Amygdala (tissue), 56 donors: ENCODE measurements around the gene DAO.
A peak's percentile ranks its signal among the peaks of the same experiment; 100 is the strongest.
"Not testable (repeated sequence)": the region's sequence is repeated elsewhere in the genome, so short reads cannot be mapped to it uniquely, and the experiment has no call there.

Source experiments
- DNase-seq, 56 donors: peaks; one replicate each; lab custom pipeline; 2025; lab: John Stamatoyannopoulos, UW

Gene DAO

GRCh38 chr12:108866083-108866482, 13.8 kb upstream of the DAO start:
- not testable (repeated sequence) for DNase-seq

DNA sequence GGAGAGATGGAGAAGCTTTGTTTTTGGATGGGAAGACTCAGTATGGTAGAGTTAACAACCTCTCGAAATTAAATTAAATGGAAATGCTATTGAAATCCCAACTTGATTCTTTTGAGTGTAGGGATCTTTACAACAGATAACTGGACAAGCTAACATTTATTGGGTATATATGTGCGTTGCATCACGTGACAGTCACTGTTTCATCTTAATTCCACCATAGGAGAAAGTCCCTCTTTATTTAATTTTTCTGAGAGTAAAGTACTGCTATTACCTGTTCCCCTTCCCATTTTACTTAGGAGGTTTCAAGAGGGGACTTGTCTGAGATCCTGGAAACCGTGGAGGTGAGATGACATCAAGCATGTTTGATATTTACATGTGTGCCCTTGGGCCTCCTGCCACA, 11.1 kb upstream of the DAO start:
- no peak for DNase-seq

DNA sequence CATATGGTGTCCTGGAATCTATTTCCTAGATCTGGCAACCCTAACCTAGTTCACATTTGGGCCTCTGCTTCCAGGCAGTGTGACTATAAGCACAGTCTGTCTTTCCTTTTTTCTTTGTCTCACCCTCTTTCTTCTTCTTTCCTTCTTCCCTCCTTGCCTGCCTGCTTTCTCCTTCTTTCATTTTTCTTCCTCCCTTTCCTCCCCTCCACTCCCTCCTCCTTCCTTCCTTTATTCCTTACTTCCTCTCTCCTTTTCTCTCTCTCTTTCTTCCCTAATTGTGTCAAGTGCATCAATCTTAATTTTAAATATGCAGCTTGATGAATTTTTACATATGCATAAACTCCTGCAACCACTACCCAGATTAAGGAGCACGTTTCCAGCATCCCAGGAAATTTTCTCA, 4.6 kb upstream of the DAO start:
- no peak for DNase-seq

GRCh38 chr12:108875682-108876361, 4.1 kb upstream of the DAO start:
- no peak for DNase-seq

DNA sequence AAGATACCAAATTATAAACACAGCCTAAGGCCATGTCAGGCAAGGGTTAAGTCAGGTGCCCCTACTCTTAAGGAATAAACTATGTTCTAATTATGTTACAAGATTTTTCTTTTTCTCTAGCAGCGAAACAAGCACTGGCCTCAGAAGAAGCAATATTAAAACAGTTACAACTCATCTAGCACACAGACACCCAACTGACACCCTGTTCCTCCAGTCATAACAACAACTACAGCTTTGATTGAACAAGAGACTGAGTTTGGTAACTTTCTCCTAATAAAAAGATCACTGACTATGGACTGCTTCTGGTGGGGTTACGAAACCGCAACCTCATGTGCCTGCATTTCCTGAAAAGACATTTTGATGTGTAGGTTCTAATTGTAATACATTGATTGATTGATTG, 3.3 kb upstream of the DAO start:
- DNase-seq, result no peak

- no peak for DNase-seq
Observed at GRCh38 chr12:108881953-108882352, 2.1 kb downstream of the DAO start.

DNA sequence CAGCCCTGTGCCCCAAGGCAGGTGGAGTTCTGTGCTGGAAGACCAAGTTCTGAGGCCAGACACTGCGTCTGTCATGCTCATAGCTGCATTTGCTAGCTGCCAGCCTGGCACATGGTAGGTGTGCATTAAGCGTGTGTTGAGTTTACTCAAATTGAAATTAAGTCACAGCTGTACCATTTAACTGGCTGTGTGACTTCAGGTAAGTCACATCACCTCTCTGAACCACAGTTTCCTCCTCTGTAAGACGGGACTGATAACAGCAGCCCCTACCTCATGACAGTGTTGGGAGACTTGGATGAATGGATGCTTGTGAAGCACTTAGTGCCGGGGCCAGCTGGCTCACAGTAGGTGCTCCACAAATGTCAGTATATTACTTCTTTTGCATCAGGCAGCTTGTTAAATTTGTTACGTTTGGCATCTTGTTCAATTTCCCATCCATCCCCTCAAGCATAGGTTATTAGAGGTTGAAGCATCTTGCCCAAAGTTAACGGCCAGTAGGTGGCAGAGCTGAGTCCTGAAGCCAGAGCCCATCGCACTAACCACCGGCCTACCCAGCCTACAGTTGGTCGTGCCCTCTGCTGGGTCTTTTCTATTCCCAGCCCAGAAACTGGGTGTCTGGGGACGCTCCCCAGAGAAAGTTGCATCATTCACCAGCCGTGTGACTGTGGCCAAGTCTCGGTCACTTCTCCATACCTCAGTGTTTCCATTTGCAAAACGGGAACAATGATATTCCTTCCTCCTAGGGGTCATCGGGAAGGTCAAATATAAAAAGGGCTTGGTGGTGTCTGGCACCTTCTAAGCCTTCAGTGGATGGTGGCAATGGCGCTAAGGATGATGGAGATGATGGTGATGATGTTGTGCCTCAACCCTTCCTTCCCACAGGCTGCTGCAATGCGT, 4.5 kb downstream of the DAO start:
- peak in 6 of 56 donors; percentile 5 to 39 (median 11) for DNase-seq

DNA sequence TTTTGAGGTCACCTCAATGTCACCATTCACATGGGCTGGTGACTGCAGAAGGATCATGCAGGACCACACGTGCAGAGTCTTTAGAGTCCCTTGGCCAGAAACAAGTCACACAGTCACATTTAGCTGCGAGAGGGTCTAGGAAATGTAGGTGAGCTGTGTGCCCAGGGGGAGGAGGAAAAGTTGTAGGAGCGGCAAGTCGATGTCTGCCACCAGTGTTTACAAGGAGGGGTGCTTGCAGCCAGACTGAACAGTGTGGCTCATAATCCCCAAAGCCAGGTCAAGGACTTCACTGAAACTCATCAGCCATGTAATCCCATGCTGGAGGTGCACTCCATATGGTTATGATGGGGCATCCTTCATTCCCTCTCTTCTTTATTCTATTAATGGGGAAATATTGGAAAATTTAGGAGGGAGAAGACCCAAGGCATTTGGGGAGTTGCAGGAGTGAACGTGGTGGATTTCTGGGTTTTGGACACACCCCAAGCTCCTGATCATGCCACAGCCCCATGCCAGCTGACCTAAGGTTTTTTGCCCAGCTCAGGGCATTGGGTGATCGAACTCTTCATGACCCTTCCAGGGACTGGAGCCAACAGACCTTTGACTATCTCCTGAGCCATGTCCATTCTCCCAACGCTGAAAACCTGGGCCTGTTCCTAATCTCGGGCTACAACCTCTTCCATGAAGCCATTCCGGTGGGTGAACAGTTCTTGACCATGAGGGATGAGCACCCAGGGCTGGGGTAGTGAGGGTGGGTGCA, 7.2 kb downstream of the DAO start:
- DNase-seq, result no peak

GRCh38 chr12:108888031-108888430, 8.1 kb downstream of the DAO start:
- peak in 1 of 56 donors; percentile 13 for DNase-seq

DNA sequence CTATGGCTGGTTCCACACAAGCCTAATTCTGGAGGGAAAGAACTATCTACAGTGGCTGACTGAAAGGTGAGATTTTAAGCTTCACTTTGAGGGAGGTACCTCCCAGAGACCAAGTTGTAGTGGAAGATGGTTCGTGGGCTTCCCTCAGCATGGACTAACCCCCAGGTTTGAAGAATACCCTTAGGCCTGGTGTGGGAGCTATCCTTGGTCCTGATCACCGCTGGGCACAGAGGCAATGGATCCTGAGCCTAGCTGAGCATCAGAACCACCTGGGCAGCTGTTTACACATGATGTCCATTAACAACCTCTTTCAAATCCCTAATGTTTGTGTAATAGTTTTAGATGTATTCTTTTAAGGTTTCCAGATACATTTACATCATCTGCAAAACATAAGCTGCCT, 10.3 kb downstream of the DAO start:
- no peak for DNase-seq

- DNase-seq, result no peak
Observed at GRCh38 chr12:108895220-108895802, 15.4 kb downstream of the DAO start.

DNA sequence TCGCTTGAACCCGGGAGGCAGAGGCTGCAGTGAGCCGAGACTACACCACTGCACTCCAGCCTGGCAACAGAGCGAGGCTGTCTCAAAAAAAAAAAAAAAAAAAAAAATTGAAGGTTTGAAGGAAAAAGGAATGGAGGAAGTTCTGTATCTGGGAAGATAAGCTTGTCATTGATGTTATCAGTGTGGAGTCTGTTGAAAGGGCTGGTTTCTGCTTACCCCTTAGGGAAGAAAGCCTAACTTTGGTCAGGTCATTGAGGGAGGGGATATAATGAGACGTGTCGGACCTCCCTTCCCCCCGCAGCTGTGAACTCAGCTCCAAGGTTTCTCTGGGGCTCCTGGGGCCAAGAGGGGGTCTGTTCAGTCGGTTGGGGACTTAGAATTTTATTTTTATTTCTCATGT, 16.4 kb downstream of the DAO start:
- no peak for DNase-seq

GRCh38 chr12:108896817-108897216, 16.9 kb downstream of the DAO start:
- no peak for DNase-seq

GRCh38 chr12:108899145-108899544, 19.3 kb downstream of the DAO start:
- no peak for DNase-seq

DNA sequence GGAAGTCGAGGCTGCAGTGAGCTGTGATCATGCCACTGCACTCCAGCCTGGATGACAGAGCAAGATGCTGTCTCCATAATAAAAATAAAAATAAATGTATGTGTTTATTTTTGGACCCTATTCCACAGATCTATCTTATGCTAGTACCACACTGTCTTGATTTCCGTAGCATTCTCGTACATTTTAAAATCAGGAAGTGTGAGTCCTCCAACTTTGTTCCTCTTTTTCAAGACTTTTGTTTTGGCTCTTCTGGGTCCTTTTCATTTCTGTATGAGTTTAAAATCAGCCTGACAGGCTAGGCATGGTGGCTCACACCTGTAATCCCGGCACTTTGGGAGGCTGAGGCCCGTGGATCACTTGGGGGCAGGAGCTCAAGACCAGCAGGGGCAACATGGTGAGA, 25.8 kb downstream of the DAO start:
- no peak for DNase-seq

DNA sequence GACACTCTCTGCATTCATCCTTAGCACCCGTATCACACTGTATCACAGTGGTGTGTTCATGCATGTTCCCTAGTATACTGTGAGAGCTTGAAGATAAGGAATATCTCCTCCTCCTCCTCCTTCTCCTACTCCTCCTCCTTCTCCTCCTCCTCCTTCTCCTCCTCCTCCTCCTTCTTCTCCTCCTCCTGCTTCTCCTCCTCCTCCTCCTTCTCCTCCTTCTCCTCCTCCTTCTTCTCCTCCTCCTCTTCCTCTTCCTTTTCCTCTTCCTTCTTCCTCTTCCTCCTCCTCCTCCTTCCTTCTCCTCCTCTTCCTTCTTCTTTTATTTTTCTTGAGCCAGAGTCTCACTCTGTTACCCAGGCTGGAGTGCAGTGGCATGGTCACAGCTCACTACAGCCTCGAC, 27.1 kb downstream of the DAO start:
- no peak for DNase-seq

DNA sequence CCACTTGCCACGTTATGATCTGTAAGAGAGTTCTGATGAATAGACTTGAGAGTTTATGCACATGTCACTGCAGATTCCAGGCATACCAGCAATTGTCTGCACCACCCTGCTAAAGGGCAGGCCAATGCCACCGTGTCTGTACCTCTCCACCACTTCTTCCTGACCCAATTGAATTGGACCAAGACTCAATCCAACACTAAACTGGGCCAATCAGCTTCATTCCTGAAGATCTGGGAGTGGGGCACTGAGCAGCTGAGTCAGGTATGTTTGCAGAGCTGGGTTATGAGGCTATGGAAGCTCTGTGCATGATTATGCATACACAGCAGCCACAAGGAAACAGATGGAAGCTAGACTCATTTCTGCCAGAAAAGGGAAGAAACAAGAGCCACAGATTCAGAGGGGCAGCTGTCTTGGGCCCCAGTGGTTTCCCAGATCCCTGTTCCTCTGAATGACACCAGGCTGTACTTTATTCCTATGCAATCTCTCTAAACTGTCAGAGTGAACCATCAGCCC, 28.0 kb downstream of the DAO start:
- peak in 8 of 56 donors; percentile 3 to 46 (median 16) for DNase-seq

DNA sequence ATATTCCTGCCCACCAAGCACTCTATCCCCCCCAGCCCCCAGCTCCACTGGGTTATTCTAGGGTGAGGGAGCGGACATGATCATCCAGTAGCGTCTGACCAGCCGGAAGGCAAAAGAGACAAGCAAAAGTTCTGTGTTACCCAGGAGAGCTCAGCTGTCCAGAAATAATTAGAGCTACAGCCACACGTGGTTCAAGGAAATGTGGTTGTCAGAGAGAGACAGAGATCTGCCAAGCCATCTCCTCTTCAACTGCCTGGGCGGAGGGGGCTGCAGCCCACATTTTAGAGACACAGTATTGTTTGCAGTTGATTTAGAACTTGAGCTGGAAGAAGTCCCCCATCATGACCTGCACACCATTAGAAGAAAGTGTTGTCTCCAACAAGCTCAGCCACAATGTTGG, 30.4 kb downstream of the DAO start:
- DNase-seq, result peak in 1 of 56 donors; percentile 3

- no peak for DNase-seq
Observed at GRCh38 chr12:108911915-108912314, 32.0 kb downstream of the DAO start.

DNA sequence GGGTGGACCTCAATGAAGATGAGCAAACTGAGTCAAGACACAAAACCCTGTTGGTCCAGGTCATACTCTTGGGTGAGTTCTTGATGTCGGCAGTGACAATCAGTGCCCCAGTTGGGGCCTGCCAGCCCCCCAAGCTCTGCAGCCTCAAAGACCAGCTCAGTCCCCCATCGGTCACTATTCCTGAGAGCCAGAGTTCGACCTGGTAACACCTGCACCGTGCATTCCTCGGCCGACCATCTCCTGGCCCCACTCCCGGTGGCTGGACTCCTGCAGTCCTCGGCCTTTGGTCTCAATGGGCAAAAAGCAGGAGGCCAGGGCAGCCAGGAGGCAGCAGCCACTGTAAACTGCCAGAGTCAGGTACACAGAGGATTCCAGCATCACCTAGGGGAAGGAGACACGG, 32.5 kb downstream of the DAO start:
- DNase-seq, result no peak

- DNase-seq, result peak in 23 of 56 donors; percentile 4 to 65 (median 19)
Observed at GRCh38 chr12:108914121-108914531, 34.2 kb downstream of the DAO start.
